Osteoblast (primary cell): Measurements from ENCODE around the gene RNFT2. TPM values are rescaled to one million over a fixed set of nuclear protein-coding genes. Genes with fewer than 3 reads are reported as not detected.
"Not testable (repeated sequence)": the region's sequence is repeated elsewhere in the genome, so short reads cannot be mapped to it uniquely, and the experiment has no call there.

ENCODE experiments used
- DNase-seq: peaks from one replicate; pipeline ENCODE4 v3.0.0; 2011; ENCODE audit warnings: low spot score, mixed read lengths; ENCODE audit not compliant: insufficient read length; ENCODE audit errors: missing footprints
- H2AFZ ChIP-seq: 2 replicates; pipeline ENCODE4 v1.6.0; 2011; ENCODE audit warnings: mild to moderate bottlenecking, low read length
- H3K27ac ChIP-seq: 2 replicates; pipeline ENCODE4 v1.5.1; 2011; ENCODE audit warnings: mild to moderate bottlenecking, low read depth, low read length, moderate library complexity
- H3K27me3 ChIP-seq: 2 replicates; pipeline ENCODE4 v1.6.0; 2012; ENCODE audit warnings: mild to moderate bottlenecking, control low read depth, inconsistent platforms, low read length, moderate library complexity; ENCODE audit not compliant: insufficient read depth
- H3K36me3 ChIP-seq: 2 replicates; pipeline ENCODE4 v1.5.1; 2011; ENCODE audit warnings: mild to moderate bottlenecking, low read length, control low read depth, moderate library complexity; ENCODE audit not compliant: insufficient read depth
- H3K4me1 ChIP-seq: 2 replicates; pipeline ENCODE4 v1.5.1; 2011; ENCODE audit warnings: mild to moderate bottlenecking, low read length, control low read depth, moderate library complexity; ENCODE audit not compliant: insufficient read depth
- H3K4me2 ChIP-seq: 2 replicates; pipeline ENCODE4 v1.6.0; 2011; ENCODE audit warnings: mild to moderate bottlenecking, low read length; ENCODE audit not compliant: insufficient read depth
- H3K4me3 ChIP-seq: fragments of 200-600 bp; sonication (generic); 3 replicates; pipeline ENCODE4 v1.5.1; 2012; ENCODE audit warnings: mild to moderate bottlenecking, low read length, inconsistent platforms; ENCODE audit not compliant: insufficient read depth
- H3K79me2 ChIP-seq: 2 replicates; pipeline ENCODE4 v1.6.0; 2012; ENCODE audit warnings: mild to moderate bottlenecking, low read length, control low read depth, inconsistent platforms; ENCODE audit not compliant: insufficient read depth
- H3K9me3 ChIP-seq: 2 replicates; pipeline ENCODE4 v1.5.1; 2011; ENCODE audit warnings: low read depth, low read length, control low read depth
- H4K20me1 ChIP-seq: 2 replicates; pipeline ENCODE4 v1.6.0; 2012; ENCODE audit warnings: mild to moderate bottlenecking, low read length, control low read depth; ENCODE audit not compliant: insufficient read depth
- total RNA-seq: library from RNA; depleted of rRNA; stranded (reverse); fragments of >200 nt; gene quantifications from 2 replicates; pipeline ENCODE4 v1.2.3, GENCODE V29; 2012
- TF ChIP-seq, protein P1 (sequence below): IDR thresholded peaks from 2 replicates; pipeline ENCODE4 v1.5.1; 2011; ENCODE audit warnings: mild to moderate bottlenecking, low read depth, low read length, moderate library complexity; ENCODE audit errors: extremely low read depth

The RNFT2 gene
- total RNA-seq, 1 donor, result 3.3 TPM

DNA sequence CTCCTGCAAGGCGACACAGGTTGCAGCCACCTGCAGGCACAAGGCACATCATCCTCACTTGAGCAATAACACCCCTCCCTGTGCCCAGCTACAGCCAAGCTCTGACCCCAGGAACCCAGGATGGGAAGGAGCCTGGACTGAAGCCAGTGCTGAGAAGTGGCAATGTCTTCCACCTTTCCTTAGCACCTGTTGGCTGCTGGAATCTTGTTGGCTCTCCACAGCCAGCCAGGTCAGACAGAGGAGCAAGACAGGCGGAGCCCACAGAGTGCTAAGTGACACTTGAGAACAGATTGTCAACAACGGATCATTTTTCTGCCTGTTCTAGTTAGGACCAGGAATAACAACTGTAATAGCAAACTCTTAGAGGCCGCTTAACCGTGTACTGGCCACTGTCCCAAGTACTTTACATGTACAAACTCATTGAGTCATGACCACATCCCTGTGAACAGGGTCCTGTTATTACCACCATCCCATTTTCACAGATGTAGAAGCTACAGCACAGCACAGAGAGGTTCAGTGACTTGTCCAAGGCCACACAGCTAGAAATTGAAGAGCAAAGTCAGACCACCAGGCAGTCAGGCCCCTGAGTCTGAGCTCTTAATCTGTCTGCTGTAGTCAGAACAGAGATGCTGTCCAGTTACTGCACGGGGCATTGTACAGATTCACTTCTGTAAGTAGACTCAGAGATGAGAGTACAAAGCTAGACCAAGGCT, 45.6 kb downstream of the RNFT2 start:
- Histone ChIP-seq H3K27ac (no peak overlapping the region), H3K27me3 (no peaks in the 10 kb centered on the region), H4K20me1 (no peaks in the 10 kb centered on the region), H3K4me2 (no peak overlapping the region), H3K9me3 (no peaks in the 10 kb centered on the region), H2AFZ (no peak overlapping the region), H3K4me3 (no peak overlapping the region), H3K4me1 (no peaks in the 10 kb centered on the region), H3K79me2 (no peaks in the 10 kb centered on the region), H3K36me3 (no peaks in the 10 kb centered on the region)
- TF ChIP-seq, protein P1, sequence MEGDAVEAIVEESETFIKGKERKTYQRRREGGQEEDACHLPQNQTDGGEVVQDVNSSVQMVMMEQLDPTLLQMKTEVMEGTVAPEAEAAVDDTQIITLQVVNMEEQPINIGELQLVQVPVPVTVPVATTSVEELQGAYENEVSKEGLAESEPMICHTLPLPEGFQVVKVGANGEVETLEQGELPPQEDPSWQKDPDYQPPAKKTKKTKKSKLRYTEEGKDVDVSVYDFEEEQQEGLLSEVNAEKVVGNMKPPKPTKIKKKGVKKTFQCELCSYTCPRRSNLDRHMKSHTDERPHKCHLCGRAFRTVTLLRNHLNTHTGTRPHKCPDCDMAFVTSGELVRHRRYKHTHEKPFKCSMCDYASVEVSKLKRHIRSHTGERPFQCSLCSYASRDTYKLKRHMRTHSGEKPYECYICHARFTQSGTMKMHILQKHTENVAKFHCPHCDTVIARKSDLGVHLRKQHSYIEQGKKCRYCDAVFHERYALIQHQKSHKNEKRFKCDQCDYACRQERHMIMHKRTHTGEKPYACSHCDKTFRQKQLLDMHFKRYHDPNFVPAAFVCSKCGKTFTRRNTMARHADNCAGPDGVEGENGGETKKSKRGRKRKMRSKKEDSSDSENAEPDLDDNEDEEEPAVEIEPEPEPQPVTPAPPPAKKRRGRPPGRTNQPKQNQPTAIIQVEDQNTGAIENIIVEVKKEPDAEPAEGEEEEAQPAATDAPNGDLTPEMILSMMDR, result no peak
- no peak for DNase-seq

DNA sequence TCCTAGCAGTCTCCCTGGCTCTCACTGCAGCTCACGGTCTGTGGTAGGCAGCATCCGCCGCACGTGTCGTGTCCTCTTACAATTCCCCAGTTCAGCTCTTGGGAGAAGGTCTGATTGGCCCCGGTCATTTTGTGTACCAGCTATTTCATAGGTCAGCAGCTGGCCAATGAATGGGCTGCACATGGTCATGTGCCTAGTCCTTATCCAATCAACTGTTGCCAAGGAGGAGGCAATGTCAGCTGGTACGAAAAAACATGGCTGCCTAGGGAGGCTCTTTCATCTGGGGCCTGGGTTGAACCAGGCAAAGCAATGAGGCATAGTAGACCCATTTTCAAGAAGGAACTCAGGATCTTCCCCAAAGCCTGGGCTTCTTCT, 46.1 kb downstream of the RNFT2 start:
- Histone ChIP-seq H4K20me1 (no peaks in the 10 kb centered on the region), H3K27me3 (no peaks in the 10 kb centered on the region), H3K4me1 (no peaks in the 10 kb centered on the region), H3K4me2 (no peak overlapping the region), H3K9me3 (no peaks in the 10 kb centered on the region), H3K79me2 (no peaks in the 10 kb centered on the region), H3K27ac (no peak overlapping the region), H3K36me3 (no peaks in the 10 kb centered on the region), H3K4me3 (no peak overlapping the region), H2AFZ (no peak overlapping the region)
- TF ChIP-seq, protein P1, result no peak
- no peak for DNase-seq

DNA sequence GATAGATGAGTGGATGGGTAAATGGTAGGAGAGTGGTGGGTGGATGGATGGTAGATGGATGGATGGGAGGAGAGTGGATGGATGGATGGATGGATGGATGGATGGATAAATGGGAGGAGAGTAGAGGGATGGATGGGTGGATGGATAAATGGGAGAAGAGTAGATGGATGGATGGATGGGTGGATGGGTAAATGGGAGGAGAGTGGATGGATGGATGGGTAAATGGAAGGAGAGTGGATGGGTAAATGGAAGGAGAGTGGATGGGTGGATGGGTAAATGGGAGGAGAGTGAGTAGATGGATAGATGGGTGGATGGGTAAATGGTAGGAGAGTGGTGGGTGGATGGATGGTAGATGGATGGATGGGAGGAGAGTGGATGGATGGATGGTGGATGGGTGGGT, 51.4 kb downstream of the RNFT2 start:
- H3K9me3 ChIP-seq, H3K4me2 ChIP-seq, H3K27ac ChIP-seq, H3K4me3 ChIP-seq, H3K36me3 ChIP-seq, H3K79me2 ChIP-seq, H3K4me1 ChIP-seq, H2AFZ ChIP-seq, H4K20me1 ChIP-seq, H3K27me3 ChIP-seq, DNase-seq: not testable (repeated sequence)

DNA sequence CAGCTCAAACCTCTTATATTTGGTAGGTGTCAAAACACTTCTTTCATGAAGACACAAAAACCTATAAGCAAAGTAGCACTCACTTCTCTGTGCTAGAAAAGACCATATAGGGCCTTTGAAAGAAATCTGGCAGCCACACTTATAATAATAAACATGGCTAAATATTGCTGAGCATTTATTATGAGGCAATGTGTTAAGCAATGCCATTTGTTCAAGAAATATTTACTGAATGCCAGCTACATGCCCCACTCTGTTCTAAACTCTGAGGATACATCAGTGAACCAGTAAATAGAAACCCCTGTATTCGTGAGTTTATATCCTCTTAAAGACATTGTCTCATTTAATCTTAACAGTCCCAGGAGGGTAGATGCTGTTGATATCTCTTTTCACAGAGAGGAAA, 52.0 kb downstream of the RNFT2 start:
- no peaks in the 10 kb centered on the region for H3K9me3 ChIP-seq
- H4K20me1 ChIP-seq, result no peaks in the 10 kb centered on the region
- TF ChIP-seq, protein P1, result no peak
- H2AFZ ChIP-seq, result no peak overlapping the region
- H3K27me3 ChIP-seq, result no peaks in the 10 kb centered on the region
- no peak overlapping the region for H3K27ac ChIP-seq
- no peak overlapping the region for H3K4me3 ChIP-seq
- no peaks in the 10 kb centered on the region for H3K4me1 ChIP-seq
- H3K4me2 ChIP-seq, result no peak overlapping the region
- no peaks in the 10 kb centered on the region for H3K79me2 ChIP-seq
- no peaks in the 10 kb centered on the region for H3K36me3 ChIP-seq
- no peak for DNase-seq
